ENCODE measurements around the gene TBC1D5. TPM values are rescaled to one million over a fixed set of nuclear protein-coding genes. Genes with fewer than 3 reads are reported as not detected.

Gene TBC1D5, protein sequence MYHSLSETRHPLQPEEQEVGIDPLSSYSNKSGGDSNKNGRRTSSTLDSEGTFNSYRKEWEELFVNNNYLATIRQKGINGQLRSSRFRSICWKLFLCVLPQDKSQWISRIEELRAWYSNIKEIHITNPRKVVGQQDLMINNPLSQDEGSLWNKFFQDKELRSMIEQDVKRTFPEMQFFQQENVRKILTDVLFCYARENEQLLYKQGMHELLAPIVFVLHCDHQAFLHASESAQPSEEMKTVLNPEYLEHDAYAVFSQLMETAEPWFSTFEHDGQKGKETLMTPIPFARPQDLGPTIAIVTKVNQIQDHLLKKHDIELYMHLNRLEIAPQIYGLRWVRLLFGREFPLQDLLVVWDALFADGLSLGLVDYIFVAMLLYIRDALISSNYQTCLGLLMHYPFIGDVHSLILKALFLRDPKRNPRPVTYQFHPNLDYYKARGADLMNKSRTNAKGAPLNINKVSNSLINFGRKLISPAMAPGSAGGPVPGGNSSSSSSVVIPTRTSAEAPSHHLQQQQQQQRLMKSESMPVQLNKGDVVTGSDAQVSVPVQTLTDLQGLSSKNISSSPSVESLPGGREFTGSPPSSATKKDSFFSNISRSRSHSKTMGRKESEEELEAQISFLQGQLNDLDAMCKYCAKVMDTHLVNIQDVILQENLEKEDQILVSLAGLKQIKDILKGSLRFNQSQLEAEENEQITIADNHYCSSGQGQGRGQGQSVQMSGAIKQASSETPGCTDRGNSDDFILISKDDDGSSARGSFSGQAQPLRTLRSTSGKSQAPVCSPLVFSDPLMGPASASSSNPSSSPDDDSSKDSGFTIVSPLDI
- total RNA-seq (ENCODE audit: low replicate concordance) = 50.1 and 73.8 TPM in 2 replicates

DNA sequence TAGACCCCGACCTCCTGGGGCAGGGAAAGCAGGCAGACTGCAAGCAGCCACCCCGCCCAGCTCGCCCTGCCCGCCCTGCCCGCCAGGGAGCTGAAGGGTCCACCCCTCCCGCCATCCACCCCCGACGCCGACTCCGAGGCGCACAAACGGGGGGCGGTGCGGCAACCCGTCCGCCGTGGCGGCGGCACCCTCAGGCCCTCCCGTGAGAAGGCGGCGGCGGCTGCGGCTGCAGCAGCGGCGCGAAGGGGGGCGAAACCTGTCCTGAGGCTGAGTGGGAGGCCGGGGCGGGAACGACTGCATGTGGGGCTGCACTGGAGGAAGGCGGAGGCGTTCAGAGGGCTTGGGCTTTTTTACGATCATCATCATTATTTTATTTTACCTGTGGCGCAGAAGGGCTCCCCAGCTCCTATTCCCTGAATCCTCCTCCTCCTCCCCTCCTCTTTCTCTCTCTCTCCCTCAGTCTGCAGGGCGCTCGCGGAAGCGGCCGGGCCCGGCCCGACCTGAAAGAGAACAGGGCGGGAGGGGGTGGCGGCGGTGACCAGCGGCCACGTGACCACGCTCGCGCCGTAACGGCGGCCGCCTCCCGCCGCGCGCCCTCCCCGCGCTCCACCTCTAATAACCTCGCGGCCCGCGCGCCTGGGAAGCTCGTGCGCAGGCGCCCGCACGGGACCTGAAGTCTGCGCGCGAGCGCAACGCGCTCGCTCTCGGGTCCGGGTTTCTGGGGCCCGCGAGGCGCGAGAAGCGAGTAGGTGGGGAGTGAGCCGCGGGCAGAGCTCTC, at the start of gene TBC1D5:
Gene TBC1D5, minus strand, starts transcription at position 530 of the 778 bp plus-strand sequence. CDS start 234,061 bp downstream, outside the sequence.

